OCI-LY7 (cell line): ENCODE measurements around the gene MRPS6. TPM values are rescaled to one million over a fixed set of nuclear protein-coding genes. Genes with fewer than 3 reads are reported as not detected.

Experiments
- BruUV-seq: library from RNA; stranded (reverse); fragments of 400-500 nt; replicated peaks from 2 replicates; lab custom pipeline; 2021; lab: Mats Ljungman, UMichigan
- CTCF ChIA-PET: fragments of 300-600 bp; sonication (Branson Sonifier 250); formaldehyde crosslinking; loops from one replicate; lab custom pipeline; 2022; ENCODE audit warnings: antibody characterized with exemption; ENCODE audit not compliant: unreplicated experiment; lab: Charles Lee
- POLR2A ChIA-PET: fragments of 300-600 bp; sonication (Branson Sonifier 250); formaldehyde crosslinking; loops from one replicate; lab custom pipeline; 2022; ENCODE audit warnings: antibody characterized with exemption; lab: Charles Lee
- DNase-seq: peaks from one replicate; pipeline ENCODE4 v3.0.0-alpha.2; 2015; ENCODE audit warnings: low spot score
- H2AFZ ChIP-seq: fragments of 200-600 bp; sonication (generic), shearing (Covaris generic); 2 replicates; pipeline ENCODE4 v1.6.1; 2014; ENCODE audit warnings: mild to moderate bottlenecking, antibody characterized with exemption, low read length, moderate library complexity
- H3K27ac ChIP-seq: fragments of 200-600 bp; sonication (generic); 2 replicates; pipeline ENCODE4 v1.5.1; 2014; ENCODE audit warnings: mixed run types, low read depth, mild to moderate bottlenecking, moderate library complexity, low read length, inconsistent platforms; ENCODE audit not compliant: poor library complexity, severe bottlenecking
- H3K36me3 ChIP-seq: fragments of 200-600 bp; sonication (generic); 2 replicates; pipeline ENCODE4 v1.6.1; 2014; ENCODE audit warnings: mild to moderate bottlenecking, antibody characterized with exemption, low read length, moderate library complexity, mixed read lengths; ENCODE audit not compliant: insufficient read depth
- H3K4me1 ChIP-seq: fragments of 200-600 bp; sonication (generic); 2 replicates; pipeline ENCODE4 v1.5.1; 2014; ENCODE audit warnings: mild to moderate bottlenecking, low read length; ENCODE audit not compliant: insufficient read depth, poor library complexity, severe bottlenecking
- H3K4me2 ChIP-seq: fragments of 200-600 bp; sonication (generic); 2 replicates; pipeline ENCODE4 v1.6.1; 2014; ENCODE audit warnings: mild to moderate bottlenecking, low read length
- H3K4me3 ChIP-seq: fragments of 200-600 bp; sonication (generic); 2 replicates; pipeline ENCODE4 v1.5.1; 2014; ENCODE audit warnings: mild to moderate bottlenecking, low read depth, low read length; ENCODE audit not compliant: poor library complexity, severe bottlenecking
- H3K79me2 ChIP-seq: fragments of 200-600 bp; sonication (generic); 2 replicates; pipeline ENCODE4 v1.6.1; 2016; ENCODE audit warnings: low read depth, mild to moderate bottlenecking, low read length, moderate library complexity, mixed read lengths; ENCODE audit not compliant: insufficient read depth
- H3K9me2 ChIP-seq: fragments of 200-600 bp; sonication (generic); 2 replicates; pipeline ENCODE4 v1.6.1; 2016; ENCODE audit warnings: mild to moderate bottlenecking, low read length, mixed read lengths; ENCODE audit not compliant: insufficient read depth
- H3K9me3 ChIP-seq: fragments of 200-600 bp; sonication (generic); 2 replicates; pipeline ENCODE4 v1.6.1; 2014; ENCODE audit warnings: mild to moderate bottlenecking, mixed run types, low read length, mixed read lengths
- H4K20me1 ChIP-seq: fragments of 200-600 bp; sonication (generic); 2 replicates; pipeline ENCODE4 v1.6.1; 2014; ENCODE audit warnings: mild to moderate bottlenecking, antibody characterized with exemption, low read length, moderate library complexity, mixed read lengths; ENCODE audit not compliant: insufficient read depth
- CTCF ChIP-seq: fragments of 200-600 bp; sonication (generic); conservative IDR thresholded peaks from 2 replicates; pipeline ENCODE4 v1.5.1; 2014; ENCODE audit warnings: mild to moderate bottlenecking, antibody characterized with exemption, low read length, moderate library complexity, mixed read lengths
- EZH2phosphoT487 ChIP-seq: fragments of 200-600 bp; sonication (generic); IDR thresholded peaks from 2 replicates; pipeline ENCODE4 v1.6.1; 2018; ENCODE audit warnings: low read depth, borderline replicate concordance, mild to moderate bottlenecking, mixed run types, antibody characterized with exemption, low read length, moderate library complexity, mixed read lengths
- intact Hi-C: fragments of 100-400 bp; cut with micrococcal nuclease; formaldehyde crosslinking; loops from one replicate; pipeline ENCODE4 v1.10.0; 2022; ENCODE audit not compliant: unreplicated experiment
- total RNA-seq, 2 experiments: library from RNA; depleted of rRNA in 1 of 2; stranded (reverse); fragments of >200 nt in 1 of 2; shearing (Covaris generic) in 1 of 2; gene quantifications; 2 replicates each; pipeline ENCODE4 v1.2.3, GENCODE V29; 2014 to 2022

MRPS6 gene
- total RNA-seq, 2 experiments from 2014 or later: 20.9 to 56.1 TPM

GRCh38 chr21:34186109-34186719 lies 112.8 kb downstream of the MRPS6 start:
- no TSS peak for BruUV-seq
- CTCF ChIA-PET: no interaction called here
- Histone ChIP-seq H2AFZ (no peak overlapping the region), H3K9me2 (no peaks in the 10 kb centered on the region), H3K4me3 (no peak overlapping the region), H4K20me1 (no peaks in the 10 kb centered on the region), H3K36me3 (no peaks in the 10 kb centered on the region), H3K27ac (no peak overlapping the region), H3K4me2 (no peak overlapping the region), H3K9me3 (no peaks in the 10 kb centered on the region), H3K79me2 (no peaks in the 10 kb centered on the region), H3K4me1 (no peaks in the 10 kb centered on the region)
- POLR2A ChIA-PET: interaction anchor here (0.5 to 1.0 kb wide), 2 partner anchors 9 to 10 kb away, joined by 3 to 4 read pairs; no protein-coding TSS in a partner anchor
- DNase-seq: no peak
- no peak for TF ChIP-seq EZH2phosphoT487
- no peak for TF ChIP-seq CTCF
- intact Hi-C loops: no loop called here

GRCh38 chr21:34187935-34188334 lies 114.6 kb downstream of the MRPS6 start:
- BruUV-seq: no TSS peak
- Histone ChIP-seq H2AFZ (no peak overlapping the region), H3K4me2 (no peak overlapping the region), H3K4me3 (no peak overlapping the region), H3K36me3 (no peaks in the 10 kb centered on the region), H3K4me1 (no peaks in the 10 kb centered on the region), H3K27ac (no peak overlapping the region), H3K79me2 (no peaks in the 10 kb centered on the region), H4K20me1 (no peaks in the 10 kb centered on the region), H3K9me3 (no peaks in the 10 kb centered on the region), H3K9me2 (no peaks in the 10 kb centered on the region)
- ChIA-PET CTCF (no interaction called here), POLR2A (no interaction called here)
- no peak for TF ChIP-seq CTCF
- intact Hi-C loops: no loop called here
- DNase-seq: no peak

GRCh38 chr21:34189506-34189905 lies 116.1 kb downstream of the MRPS6 start:
- DNase-seq: no peak
- no peak overlapping the region for H3K27ac ChIP-seq
- H2AFZ ChIP-seq: no peak overlapping the region
- no TSS peak for BruUV-seq
- no peaks in the 10 kb centered on the region for H3K36me3 ChIP-seq
- no peak for TF ChIP-seq EZH2phosphoT487
- TF ChIP-seq CTCF: no peak
- no peaks in the 10 kb centered on the region for H3K79me2 ChIP-seq
- CTCF ChIA-PET: no interaction called here
- H3K9me2 ChIP-seq: no peaks in the 10 kb centered on the region
- intact Hi-C loops: no loop called here
- POLR2A ChIA-PET: no interaction called here
- no peaks in the 10 kb centered on the region for H3K4me1 ChIP-seq
- H3K4me2 ChIP-seq: no peak overlapping the region
- H3K4me3 ChIP-seq: no peak overlapping the region
- H3K9me3 ChIP-seq: no peaks in the 10 kb centered on the region
- no peaks in the 10 kb centered on the region for H4K20me1 ChIP-seq
